Hepatic stellate cell (primary cell): Measurements from ENCODE around the gene ADGRV1.
"Not testable (repeated sequence)": the region's sequence is repeated elsewhere in the genome, so short reads cannot be mapped to it uniquely, and the experiment has no call there.

Source experiments
- DNase-seq: peaks from one replicate; pipeline ENCODE4 v3.0.0; 2011; ENCODE audit warnings: low spot score

Gene ADGRV1

GRCh38 chr5:90551376-90551775 lies 7.2 kb upstream of the ADGRV1 start:
- no peak for DNase-seq

GRCh38 chr5:90553711-90554110 lies 4.9 kb upstream of the ADGRV1 start:
- DNase-seq: no peak

GRCh38 chr5:90554358-90555006 lies 4.1 kb upstream of the ADGRV1 start:
- no peak for DNase-seq

- no peak for DNase-seq
These were observed 2.9 kb upstream of the ADGRV1 start for GRCh38 chr5:90555666-90556065.

GRCh38 chr5:90557391-90557790 lies 1.2 kb upstream of the ADGRV1 start:
- DNase-seq: no peak

- no peak for DNase-seq
These were observed 726 bp upstream of the ADGRV1 start for GRCh38 chr5:90557871-90558270.

GRCh38 chr5:90560771-90561170 lies 2.2 kb downstream of the ADGRV1 start:
- no peak for DNase-seq

- DNase-seq: no peak
These were observed 3.2 kb downstream of the ADGRV1 start for GRCh38 chr5:90561766-90562165.

- DNase-seq: no peak
These were observed 3.7 kb downstream of the ADGRV1 start for GRCh38 chr5:90562341-90562740.

- no peak for DNase-seq
These were observed 4.5 kb downstream of the ADGRV1 start for GRCh38 chr5:90563108-90563507.

GRCh38 chr5:90565491-90565890 lies 6.9 kb downstream of the ADGRV1 start:
- no peak for DNase-seq

- DNase-seq: no peak
These were observed 10.5 kb downstream of the ADGRV1 start for GRCh38 chr5:90569084-90569483.

GRCh38 chr5:90570034-90570433 lies 11.4 kb downstream of the ADGRV1 start:
- DNase-seq: no peak

- no peak for DNase-seq
These were observed 12.7 kb downstream of the ADGRV1 start for GRCh38 chr5:90571147-90571773.

GRCh38 chr5:90575712-90576111 lies 17.1 kb downstream of the ADGRV1 start:
- DNase-seq: no peak

- DNase-seq: not testable (repeated sequence)
These were observed 18.0 kb downstream of the ADGRV1 start for GRCh38 chr5:90576566-90576965.

GRCh38 chr5:90579905-90580304 lies 21.3 kb downstream of the ADGRV1 start:
- not testable (repeated sequence) for DNase-seq

GRCh38 chr5:90581956-90582355 lies 23.4 kb downstream of the ADGRV1 start:
- DNase-seq: no peak

GRCh38 chr5:90585337-90585986 lies 26.9 kb downstream of the ADGRV1 start:
- DNase-seq: no peak

GRCh38 chr5:90586469-90586868 lies 27.9 kb downstream of the ADGRV1 start:
- no peak for DNase-seq

- DNase-seq: no peak
These were observed 31.6 kb downstream of the ADGRV1 start for GRCh38 chr5:90590170-90590569.

GRCh38 chr5:90593083-90593482 lies 34.5 kb downstream of the ADGRV1 start:
- DNase-seq: not testable (repeated sequence)

GRCh38 chr5:90595766-90596165 lies 37.2 kb downstream of the ADGRV1 start:
- DNase-seq: not testable (repeated sequence)
